NCI-H2081 (cell line): Measurements from ENCODE around the gene MED15.
"Not testable (repeated sequence)": the region's sequence is repeated elsewhere in the genome, so short reads cannot be mapped to it uniquely, and the experiment has no call there.

Experiments used
- DNase-seq, 2 experiments: peaks; one replicate each; lab custom pipeline; 2025; lab: John Stamatoyannopoulos, UW

Gene MED15

GRCh38 chr22:20604092-20604747 is 96.8 kb downstream of the MED15 start:
- DNase-seq: no peak

DNA sequence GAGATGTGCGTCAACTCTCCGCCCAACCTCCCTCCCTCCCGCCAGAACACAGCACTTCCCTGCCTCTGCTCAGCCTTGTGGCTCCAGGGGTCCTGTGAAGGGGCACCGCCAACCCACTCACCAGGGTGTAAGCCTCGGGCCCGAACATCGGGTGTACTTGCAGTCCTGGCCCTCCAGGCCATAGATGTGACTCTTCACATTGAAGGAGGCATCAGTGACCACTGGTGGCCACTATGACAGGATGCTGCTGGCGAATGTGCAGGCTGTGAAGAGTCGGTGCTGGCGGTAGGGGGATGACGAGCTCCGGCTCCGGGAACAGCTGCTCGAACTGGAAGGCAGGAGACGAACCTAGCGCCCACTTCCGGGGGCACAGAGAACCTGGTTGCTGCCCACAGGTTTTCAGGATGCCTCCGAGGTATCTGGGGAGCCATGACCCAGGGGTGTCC is 97.4 kb downstream of the MED15 start:
- DNase-seq: no peak

- DNase-seq: no peak
These were observed 97.9 kb downstream of the MED15 start for GRCh38 chr22:20605328-20605727.

DNA sequence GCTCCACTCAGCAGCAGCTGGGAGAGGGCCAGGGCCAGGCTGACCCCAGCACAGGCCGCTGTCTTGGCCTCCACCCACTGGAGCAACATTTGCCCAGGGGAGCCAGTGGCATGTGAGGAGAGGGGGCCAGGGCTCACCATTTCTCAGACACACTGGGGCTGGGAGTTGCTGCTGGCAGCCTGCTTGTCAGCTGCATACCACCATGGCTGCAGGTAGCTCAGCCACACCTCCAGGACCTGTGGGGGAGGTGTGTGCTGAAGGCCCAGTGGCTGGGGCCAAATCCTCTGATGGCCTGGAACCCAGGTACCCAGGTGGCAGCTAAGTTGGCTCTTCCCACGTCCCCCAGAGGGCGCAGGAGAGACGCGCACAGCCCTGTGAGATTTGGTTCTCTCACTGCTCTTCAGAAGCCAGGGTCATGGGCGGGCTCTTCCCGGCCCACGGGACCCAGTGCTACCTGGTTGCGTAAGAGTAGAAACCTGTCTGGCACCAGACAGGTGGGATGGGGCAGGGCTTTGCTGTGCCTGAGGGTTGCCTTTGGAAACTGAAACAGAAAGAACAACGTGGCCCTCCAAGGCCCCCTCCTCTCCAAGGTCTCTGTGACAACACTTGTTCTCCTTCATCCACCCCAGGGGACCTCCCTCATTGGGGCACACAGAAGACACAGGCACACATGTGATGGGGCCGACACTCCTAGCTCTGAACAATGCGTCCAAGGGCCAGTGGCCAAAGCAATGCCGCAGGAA is 98.8 kb downstream of the MED15 start:
- DNase-seq: peak; percentile 24 to 39

DNA sequence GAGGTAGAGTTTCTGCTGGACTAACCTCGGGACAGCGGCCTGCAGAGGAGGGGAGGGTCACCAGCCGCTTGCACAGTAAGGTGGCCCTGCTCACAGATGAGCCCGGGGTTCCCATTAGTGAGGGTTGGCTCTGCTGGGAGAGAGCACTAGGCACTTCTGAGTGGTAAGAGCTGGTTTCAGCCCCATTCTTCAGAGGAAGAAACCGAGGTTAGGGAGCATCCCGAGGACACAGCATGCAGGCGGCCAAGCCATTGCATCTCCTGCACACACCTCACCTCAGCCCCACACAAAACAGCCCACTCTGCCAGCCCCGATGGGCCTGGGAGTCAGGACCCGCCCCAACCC is 99.3 kb downstream of the MED15 start:
- DNase-seq: no peak

GRCh38 chr22:20607157-20607907 is 99.9 kb downstream of the MED15 start:
- DNase-seq: peak in 1 of 2 experiments; percentile 30

DNA sequence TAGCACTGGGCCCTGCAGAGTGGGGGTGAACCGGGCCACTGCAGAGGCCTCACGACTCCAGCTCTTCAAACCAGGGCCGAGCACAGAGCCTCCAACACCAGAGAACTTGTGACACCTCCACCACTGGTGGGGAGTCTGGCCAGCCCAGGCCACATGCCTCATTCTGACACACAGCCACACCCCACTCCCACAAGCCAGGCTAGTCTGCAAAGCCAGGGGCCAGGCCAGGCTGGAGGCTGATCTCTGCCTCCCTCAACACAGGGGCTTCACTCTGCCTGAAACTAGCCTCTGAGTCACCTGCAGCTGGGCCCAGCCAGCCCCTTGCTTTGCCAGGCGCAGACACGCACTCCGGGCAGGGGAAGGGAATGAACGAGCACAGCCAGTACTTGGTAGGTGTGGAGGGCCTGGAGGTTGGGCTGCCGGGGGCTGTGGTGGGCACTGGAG is 102.9 kb downstream of the MED15 start:
- DNase-seq: no peak

GRCh38 chr22:20610757-20611156 is 103.3 kb downstream of the MED15 start:
- no peak for DNase-seq

DNA sequence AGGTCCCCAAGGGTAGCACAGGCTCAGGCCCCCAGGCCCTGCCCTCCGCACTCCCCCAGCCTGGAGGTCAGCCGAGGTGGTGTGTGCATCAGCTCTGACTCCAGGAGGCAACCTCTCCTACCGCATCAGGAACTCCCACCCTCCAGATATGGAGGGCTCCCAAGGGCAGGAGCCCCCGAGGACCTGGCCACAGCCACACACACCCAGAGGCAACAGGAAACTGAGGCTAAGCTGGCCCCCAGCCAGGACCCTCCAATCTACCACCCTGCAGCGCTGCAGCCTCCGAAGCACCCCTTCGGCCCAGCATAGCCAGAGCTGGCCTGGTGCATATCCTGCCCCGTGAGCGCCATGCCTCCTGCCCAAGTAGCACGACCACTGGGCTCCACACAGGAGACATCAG is 104.0 kb downstream of the MED15 start:
- DNase-seq: no peak

DNA sequence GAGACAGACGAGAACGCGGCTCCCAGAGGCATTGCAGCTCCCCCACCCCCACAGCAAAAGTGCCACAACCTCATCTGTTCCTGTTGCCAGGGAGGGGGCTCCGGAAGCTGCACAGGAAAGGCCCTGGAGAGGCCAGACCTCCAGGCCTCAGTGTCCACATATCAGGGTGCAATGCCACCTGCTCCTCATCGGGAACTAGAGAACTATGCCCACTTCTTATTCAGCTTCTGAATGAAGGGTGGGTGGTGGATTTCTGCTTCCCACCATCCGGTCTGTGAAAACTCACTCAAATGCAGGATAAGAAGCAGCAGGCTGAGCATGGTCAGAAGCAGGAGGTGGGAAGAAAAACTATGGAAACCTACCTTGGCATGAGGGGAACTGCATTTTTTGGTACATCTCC is 105.9 kb downstream of the MED15 start:
- DNase-seq: no peak

GRCh38 chr22:20615021-20615420 is 107.6 kb downstream of the MED15 start:
- no peak for DNase-seq

GRCh38 chr22:20615533-20616450 is 108.4 kb downstream of the MED15 start:
- DNase-seq: no peak

DNA sequence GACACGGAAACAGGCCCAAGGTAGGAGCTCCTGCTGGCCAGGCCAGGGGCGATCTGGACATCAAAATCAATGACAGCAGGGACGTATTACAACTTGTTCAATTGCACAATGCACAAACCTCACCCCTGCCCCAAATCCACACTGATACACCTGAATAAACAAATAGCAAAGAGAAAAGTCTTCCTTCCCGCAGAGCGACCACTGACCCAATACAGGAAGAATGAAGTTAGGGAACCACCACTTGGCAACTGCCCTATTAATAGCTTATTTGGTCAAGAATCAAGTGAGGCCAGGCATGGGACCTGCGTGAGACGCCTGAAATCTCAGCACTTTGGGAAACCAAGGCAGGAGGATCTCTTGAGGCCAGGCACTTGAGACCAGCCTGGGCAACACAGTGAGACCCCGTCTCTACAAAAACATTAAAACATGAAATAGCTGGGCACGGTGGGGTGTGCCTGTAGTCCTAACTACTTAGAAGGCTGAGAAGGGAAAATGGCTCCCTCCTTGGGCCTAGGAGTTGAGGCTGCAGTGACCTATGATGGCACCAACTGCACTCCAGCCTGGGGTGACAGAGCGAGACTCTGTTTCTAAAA is 109.1 kb downstream of the MED15 start:
- no peak for DNase-seq

- DNase-seq: no peak
These were observed 111.1 kb downstream of the MED15 start for GRCh38 chr22:20618488-20618887.

DNA sequence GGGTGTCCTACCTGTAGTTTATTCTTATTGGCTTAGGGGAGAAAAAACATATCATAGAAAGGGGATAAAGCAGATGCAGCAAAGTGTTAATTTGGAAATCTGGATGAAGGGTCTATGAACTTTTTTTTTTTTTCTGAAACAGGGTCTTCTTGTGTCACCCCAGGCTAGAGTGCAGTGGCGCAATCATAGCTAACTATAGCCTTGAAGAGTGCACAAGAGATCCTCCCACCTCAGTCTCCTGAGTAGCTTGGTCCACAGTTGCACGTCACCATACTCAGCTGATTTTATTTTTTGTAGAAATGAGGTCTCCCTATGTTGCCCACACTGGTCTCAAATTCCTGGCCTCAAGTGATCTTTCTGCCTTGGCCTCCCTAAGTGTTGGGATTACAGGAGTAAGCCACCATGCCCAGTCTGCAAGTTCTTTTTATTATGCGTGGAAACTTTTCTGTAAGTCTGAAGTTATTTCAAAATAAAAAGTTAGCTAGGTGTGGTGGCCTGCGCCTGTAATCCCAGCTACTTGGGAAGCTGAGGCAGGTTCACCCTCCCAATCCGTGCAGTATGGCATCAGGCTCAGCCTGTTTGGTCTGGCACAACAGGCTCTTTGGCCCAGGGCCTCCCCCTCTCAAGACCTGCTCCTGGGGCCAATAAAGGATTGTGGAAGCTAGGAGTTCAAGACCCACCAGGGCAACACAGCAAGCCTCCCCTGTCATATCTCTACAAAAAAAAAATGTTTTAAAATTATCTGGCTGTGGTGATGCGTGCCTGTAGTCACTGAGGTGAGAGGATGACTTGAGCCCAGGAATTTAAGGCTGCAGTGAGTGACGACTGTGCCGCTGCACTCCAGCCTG is 111.9 kb downstream of the MED15 start:
- DNase-seq: no peak

DNA sequence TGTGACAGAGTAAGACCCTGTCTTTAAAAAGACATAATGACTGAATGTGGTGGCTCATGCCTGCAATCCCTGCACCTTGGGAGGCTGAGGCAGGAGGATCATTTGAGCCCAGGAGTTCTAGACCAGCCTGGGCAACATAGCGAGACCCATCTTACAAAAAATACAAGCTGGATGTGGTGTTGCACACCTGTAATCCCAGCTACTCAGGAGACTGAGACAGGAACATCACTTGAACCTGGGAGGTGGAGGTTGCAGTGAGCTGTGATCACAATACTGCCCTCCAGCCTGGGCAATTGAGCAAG is 112.4 kb downstream of the MED15 start:
- DNase-seq: not testable (repeated sequence)

DNA sequence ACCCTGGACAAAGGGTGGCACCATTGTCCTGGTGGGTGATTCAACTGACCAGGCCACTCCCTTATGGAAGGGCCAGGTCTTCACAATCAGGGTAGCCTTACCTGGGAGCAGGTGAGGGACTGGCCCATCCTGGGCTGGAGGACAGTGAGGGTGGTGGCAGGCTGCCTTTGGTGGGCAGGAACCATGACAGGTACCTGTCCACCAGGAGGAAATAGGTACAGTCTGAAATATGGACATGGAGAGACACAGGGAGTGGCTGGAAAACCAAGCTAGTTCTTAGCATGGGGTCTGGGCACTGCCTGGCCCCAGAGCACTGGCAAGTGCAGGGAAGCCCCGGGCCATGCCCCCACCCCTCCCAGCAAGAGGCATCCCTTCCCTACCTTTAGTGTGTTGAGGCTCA is 113.8 kb downstream of the MED15 start:
- no peak for DNase-seq

GRCh38 chr22:20622650-20623339 is 115.4 kb downstream of the MED15 start:
- no peak for DNase-seq

DNA sequence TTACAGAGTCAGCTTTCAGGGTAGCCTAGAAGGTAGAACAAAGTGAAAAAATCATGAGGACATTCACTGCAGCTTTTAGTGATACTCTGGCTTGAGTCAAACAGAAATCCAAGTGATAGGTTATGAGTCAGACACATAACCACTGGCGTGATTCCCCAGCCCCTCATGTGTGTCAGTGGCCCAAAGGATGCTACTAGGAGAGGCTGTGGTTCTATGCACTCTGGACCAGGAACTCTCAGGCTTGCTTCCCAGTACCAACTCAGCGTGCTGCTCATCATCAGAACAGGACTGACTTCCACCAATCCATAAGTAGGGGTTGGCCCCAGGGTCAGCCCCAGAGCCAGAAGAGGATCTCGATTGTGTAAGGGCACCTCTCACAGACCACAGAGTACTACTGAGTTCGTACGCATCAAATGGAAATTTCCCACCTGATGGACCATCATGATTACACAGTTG is 116.8 kb downstream of the MED15 start:
- no peak for DNase-seq

- DNase-seq: no peak
These were observed 117.9 kb downstream of the MED15 start for GRCh38 chr22:20625270-20625669.
